WTC11 (cell line): Measurements from ENCODE around the gene GBF1. TPM values are rescaled to one million over a fixed set of nuclear protein-coding genes. Genes with fewer than 3 reads are reported as not detected.
"Not testable (repeated sequence)": the region's sequence is repeated elsewhere in the genome, so short reads cannot be mapped to it uniquely, and the experiment has no call there.

Experiments used
- ATAC-seq: fragments of 200-7000 bp; cut with Tn5 transposase; 2 replicates; pipeline ENCODE4 v1.10.0; 2021; ENCODE audit warnings: mild to moderate bottlenecking, moderate library complexity
- CTCF ChIA-PET: fragments of 300-600 bp; sonication (Branson Sonifier 250); formaldehyde crosslinking; loops from one replicate; lab custom pipeline; 2021; ENCODE audit warnings: antibody characterized with exemption; lab: Charles Lee
- POLR2A ChIA-PET: fragments of 350-600 bp; sonication (Branson Sonifier 250); formaldehyde crosslinking; loops from one replicate; lab custom pipeline; 2021; ENCODE audit warnings: antibody characterized with exemption; lab: Charles Lee
- DNase-seq: peaks from one replicate; pipeline ENCODE4 v3.0.0; 2021; ENCODE audit warnings: low spot score
- H3K27ac Mint-ChIP-seq: 2 replicates; pipeline ENCODE4 v1.8.0; 2021; ENCODE audit warnings: mixed read lengths
- H3K27me3 Mint-ChIP-seq: 2 replicates; pipeline ENCODE4 v1.8.0; 2021; ENCODE audit warnings: low read depth, mild to moderate bottlenecking, moderate library complexity, mixed read lengths
- H3K36me3 Mint-ChIP-seq: 2 replicates; pipeline ENCODE4 v1.8.0; 2021; ENCODE audit warnings: mixed read lengths
- H3K4me1 Mint-ChIP-seq: 2 replicates; pipeline ENCODE4 v1.8.0; 2022; ENCODE audit warnings: mixed read lengths
- H3K4me3 Mint-ChIP-seq: 2 replicates; pipeline ENCODE4 v1.8.0; 2021; ENCODE audit warnings: mild to moderate bottlenecking, moderate library complexity, mixed read lengths
- H3K9me3 Mint-ChIP-seq: 2 replicates; pipeline ENCODE4 v1.8.0; 2021; ENCODE audit warnings: mixed read lengths
- CTCF ChIP-seq: fragments of 200-600 bp; IDR thresholded peaks from 2 replicates; pipeline ENCODE4 v1.8.0; 2022; ENCODE audit warnings: antibody characterized with exemption
- RELA ChIP-seq: sonication (generic); formaldehyde crosslinking; IDR thresholded peaks from 2 replicates; pipeline ENCODE4 v1.8.1; 2022; ENCODE audit warnings: missing genetic modification reagents, mild to moderate bottlenecking, borderline replicate concordance
- total RNA-seq: library from RNA; stranded (reverse); gene quantifications from 3 replicates; pipeline ENCODE4 v1.2.3, GENCODE V29; 2021
- TF ChIP-seq, protein P1 (sequence below): sonication (generic); formaldehyde crosslinking; IDR thresholded peaks from 2 replicates; pipeline ENCODE4 v1.8.1; 2022; ENCODE audit warnings: mild to moderate bottlenecking, moderate library complexity, missing genetic modification reagents
- TF ChIP-seq, protein P2 (sequence below): fragments of 250-450 bp; sonication (Bioruptor Pico); IDR thresholded peaks from 2 replicates; pipeline ENCODE4 v1.8.0; 2021; ENCODE audit warnings: mild to moderate bottlenecking
- TF ChIP-seq, protein P3 (sequence below): sonication (generic); formaldehyde crosslinking; IDR thresholded peaks from 2 replicates; pipeline ENCODE4 v1.8.0; 2023; ENCODE audit warnings: missing genetic modification reagents, mild to moderate bottlenecking, borderline replicate concordance
- TF ChIP-seq, protein P4 (sequence below): sonication (generic); formaldehyde crosslinking; IDR thresholded peaks from 2 replicates; pipeline ENCODE4 v1.8.0; 2022; ENCODE audit warnings: mild to moderate bottlenecking, missing genetic modification reagents

GBF1 gene
- total RNA-seq, 1 experiment from 2014 or later: 32.4 TPM

DNA sequence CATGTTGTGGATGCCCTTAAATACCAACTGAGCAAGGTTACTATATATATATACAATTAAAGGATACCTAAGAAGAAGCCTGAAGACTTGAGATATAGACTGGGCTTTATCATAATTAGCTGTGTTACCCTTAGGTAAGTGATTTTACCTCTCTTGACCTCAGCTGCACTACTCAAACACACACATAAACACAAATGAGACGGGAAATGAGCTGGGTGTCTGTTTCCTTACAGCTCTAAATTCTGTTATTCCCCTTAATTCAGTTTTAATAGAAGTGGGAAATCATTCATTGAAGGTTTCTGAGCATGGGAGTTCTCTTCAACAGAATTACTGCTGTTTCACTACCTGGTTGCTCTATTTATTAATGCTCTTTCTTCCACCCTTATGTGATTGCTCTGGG lies 60.7 kb downstream of the GBF1 start (continued):
- TF ChIP-seq, protein P1, sequence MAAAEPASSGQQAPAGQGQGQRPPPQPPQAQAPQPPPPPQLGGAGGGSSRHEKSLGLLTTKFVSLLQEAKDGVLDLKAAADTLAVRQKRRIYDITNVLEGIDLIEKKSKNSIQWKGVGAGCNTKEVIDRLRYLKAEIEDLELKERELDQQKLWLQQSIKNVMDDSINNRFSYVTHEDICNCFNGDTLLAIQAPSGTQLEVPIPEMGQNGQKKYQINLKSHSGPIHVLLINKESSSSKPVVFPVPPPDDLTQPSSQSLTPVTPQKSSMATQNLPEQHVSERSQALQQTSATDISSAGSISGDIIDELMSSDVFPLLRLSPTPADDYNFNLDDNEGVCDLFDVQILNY (CRISPR knock-in tag): no peak

DNA sequence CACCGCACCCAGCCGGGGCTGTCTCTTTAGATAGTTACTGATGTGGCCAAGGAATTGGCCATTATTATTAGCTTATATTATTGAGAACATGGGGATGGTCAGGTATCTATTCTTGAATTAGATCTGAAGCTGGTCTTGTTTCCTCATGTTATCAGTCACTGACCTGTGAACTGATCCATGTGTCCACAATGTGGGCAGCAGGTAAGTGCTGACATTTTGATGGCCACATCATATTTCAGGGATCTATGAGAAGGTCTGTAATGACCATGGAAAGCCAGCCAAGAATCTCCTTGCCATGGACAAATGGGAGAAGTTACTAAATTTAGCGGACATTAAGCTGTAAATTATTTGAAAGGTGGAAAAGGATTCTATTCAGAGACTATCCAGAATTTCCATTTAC lies 61.4 kb downstream of the GBF1 start:
- Mint-ChIP-seq H3K4me1 (peaks cover 11% of the 10 kb centered on the region), H3K27ac (no peak overlapping the region), H3K9me3 (peaks cover 10% of the 10 kb centered on the region), H3K36me3 (peaks cover 9% of the 10 kb centered on the region), H3K27me3 (no peaks in the 10 kb centered on the region), H3K4me3 (no peak overlapping the region)
- DNase-seq (no peak), ATAC-seq (no peak)
- TF ChIP-seq, protein P2, sequence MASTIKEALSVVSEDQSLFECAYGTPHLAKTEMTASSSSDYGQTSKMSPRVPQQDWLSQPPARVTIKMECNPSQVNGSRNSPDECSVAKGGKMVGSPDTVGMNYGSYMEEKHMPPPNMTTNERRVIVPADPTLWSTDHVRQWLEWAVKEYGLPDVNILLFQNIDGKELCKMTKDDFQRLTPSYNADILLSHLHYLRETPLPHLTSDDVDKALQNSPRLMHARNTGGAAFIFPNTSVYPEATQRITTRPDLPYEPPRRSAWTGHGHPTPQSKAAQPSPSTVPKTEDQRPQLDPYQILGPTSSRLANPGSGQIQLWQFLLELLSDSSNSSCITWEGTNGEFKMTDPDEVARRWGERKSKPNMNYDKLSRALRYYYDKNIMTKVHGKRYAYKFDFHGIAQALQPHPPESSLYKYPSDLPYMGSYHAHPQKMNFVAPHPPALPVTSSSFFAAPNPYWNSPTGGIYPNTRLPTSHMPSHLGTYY: no peak
- TF ChIP-seq, protein P3, sequence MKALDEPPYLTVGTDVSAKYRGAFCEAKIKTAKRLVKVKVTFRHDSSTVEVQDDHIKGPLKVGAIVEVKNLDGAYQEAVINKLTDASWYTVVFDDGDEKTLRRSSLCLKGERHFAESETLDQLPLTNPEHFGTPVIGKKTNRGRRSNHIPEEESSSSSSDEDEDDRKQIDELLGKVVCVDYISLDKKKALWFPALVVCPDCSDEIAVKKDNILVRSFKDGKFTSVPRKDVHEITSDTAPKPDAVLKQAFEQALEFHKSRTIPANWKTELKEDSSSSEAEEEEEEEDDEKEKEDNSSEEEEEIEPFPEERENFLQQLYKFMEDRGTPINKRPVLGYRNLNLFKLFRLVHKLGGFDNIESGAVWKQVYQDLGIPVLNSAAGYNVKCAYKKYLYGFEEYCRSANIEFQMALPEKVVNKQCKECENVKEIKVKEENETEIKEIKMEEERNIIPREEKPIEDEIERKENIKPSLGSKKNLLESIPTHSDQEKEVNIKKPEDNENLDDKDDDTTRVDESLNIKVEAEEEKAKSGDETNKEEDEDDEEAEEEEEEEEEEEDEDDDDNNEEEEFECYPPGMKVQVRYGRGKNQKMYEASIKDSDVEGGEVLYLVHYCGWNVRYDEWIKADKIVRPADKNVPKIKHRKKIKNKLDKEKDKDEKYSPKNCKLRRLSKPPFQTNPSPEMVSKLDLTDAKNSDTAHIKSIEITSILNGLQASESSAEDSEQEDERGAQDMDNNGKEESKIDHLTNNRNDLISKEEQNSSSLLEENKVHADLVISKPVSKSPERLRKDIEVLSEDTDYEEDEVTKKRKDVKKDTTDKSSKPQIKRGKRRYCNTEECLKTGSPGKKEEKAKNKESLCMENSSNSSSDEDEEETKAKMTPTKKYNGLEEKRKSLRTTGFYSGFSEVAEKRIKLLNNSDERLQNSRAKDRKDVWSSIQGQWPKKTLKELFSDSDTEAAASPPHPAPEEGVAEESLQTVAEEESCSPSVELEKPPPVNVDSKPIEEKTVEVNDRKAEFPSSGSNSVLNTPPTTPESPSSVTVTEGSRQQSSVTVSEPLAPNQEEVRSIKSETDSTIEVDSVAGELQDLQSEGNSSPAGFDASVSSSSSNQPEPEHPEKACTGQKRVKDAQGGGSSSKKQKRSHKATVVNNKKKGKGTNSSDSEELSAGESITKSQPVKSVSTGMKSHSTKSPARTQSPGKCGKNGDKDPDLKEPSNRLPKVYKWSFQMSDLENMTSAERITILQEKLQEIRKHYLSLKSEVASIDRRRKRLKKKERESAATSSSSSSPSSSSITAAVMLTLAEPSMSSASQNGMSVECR (CRISPR knock-in tag): no peak
- POLR2A ChIA-PET: no interaction called here
- CTCF ChIA-PET: interaction anchor here (1.3 kb wide), 2 partner anchors 45 to 75 kb away, joined by 4 to 6 read pairs; no protein-coding TSS in a partner anchor

GRCh38 chr10:102308318-102308717 lies 63.0 kb downstream of the GBF1 start:
- H3K27me3 Mint-ChIP-seq, ATAC-seq, CTCF ChIA-PET, H3K4me3 Mint-ChIP-seq, H3K9me3 Mint-ChIP-seq, DNase-seq, H3K27ac Mint-ChIP-seq, H3K36me3 Mint-ChIP-seq: not testable (repeated sequence)
- POLR2A ChIA-PET: interaction anchor here (0.6 kb wide), 1 partner anchor 42 kb away, joined by 5 read pairs; no protein-coding TSS in a partner anchor
- peaks cover 11% of the 10 kb centered on the region for H3K4me1 Mint-ChIP-seq

DNA sequence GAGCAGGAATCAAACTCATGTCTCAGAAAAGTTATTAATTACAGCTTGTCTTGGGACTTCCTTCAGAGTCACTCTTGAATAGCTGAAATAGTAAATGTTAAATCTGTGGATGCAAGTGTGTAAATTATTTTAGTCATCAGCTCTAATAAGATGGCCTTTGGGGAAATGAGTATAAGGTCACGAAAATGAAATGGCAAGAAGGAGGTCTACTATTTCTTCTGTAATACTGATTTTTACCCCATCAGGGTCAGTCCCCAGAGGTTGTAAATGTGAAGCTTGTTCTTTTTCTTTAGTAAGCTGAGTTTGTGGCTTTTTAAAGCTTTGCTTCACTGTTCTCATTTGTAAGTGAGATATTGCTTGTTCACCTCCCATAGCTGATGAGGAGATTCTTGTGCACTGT lies 63.9 kb downstream of the GBF1 start:
- ATAC-seq (no peak), DNase-seq (no peak)
- no peaks in the 10 kb centered on the region for H3K9me3 Mint-ChIP-seq
- POLR2A ChIA-PET: no interaction called here
- H3K4me1 Mint-ChIP-seq: peaks cover 11% of the 10 kb centered on the region
- CTCF ChIA-PET: interaction anchor here (0.9 to 1.5 kb wide), 4 partner anchors 43 to 79 kb away, joined by 3 to 7 read pairs (median 4); no protein-coding TSS in a partner anchor
- TF ChIP-seq, protein P2: no peak
- TF ChIP-seq CTCF: no peak
- no peak for TF ChIP-seq RELA (CRISPR knock-in tag)
- TF ChIP-seq, protein P4, sequence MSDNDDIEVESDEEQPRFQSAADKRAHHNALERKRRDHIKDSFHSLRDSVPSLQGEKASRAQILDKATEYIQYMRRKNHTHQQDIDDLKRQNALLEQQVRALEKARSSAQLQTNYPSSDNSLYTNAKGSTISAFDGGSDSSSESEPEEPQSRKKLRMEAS (CRISPR knock-in tag): no peak
- no peaks in the 10 kb centered on the region for H3K27me3 Mint-ChIP-seq
- H3K36me3 Mint-ChIP-seq: no peaks in the 10 kb centered on the region
- H3K27ac Mint-ChIP-seq: no peak overlapping the region
- no peak overlapping the region for H3K4me3 Mint-ChIP-seq
